Stomach (tissue), 4 donors: ENCODE measurements around the gene LCK.

Experiments used
- CTCF ChIP-seq, 7 experiments: fragments of 450-650 bp in 4 of 7; fragments of 200-600 bp in 3 of 7; sonication (generic) in 3 of 7; IDR thresholded peaks; one replicate each; pipeline ENCODE4 v1.5.1; 2016 to 2019; ENCODE audit warnings: antibody characterized with exemption in 7 of 7, control low read depth in 2 of 7, mild to moderate bottlenecking in 1 of 7
- EP300 ChIP-seq: sonication (generic); formaldehyde crosslinking; IDR thresholded peaks from one replicate; pipeline ENCODE4 v1.6.1; 2017; ENCODE audit warnings: antibody characterized with exemption

DNA sequence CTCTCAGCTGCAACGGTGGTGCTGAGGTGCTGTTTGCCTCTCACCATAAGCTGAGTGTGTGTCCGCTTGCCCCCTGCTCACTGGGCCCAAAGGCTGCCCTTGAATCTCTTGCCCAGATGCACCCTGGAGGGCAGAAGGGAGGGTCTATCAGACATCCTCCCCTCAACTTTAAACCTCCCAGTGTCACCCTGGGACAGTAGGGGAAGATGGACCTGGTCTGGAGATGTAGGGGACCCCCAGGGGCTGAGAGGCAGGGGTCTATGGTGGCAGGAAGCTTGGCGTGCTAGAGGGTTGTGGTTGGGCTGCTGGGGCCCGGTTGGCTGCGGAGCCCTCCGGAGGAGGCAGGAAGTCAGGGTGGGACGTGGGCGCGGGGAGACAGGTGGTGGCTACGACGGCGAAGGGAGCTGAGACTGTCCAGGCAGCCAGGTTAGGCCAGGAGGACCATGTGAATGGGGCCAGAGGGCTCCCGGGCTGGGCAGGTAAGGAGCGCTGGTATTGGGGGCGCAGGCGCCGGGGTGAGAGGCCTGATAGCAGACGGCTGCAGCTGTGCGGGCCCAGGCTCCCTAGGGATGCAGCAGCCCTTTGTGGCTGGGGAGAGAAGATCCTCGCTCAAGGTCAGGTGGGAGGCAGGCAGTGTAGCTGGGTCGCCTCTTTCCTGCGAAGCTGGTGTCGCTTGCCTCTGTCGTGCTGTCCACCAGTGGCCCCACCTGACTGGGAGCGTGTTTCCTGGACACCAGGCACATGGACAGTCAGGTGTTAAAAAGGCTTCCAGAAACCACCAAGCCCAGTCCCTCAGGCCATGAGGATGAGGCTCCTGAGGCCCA, at the start of gene LCK:
- TF ChIP-seq CTCF (IDR thresholded peaks at IDR 0.05) (no peak), EP300 (no peak)
